Endothelial cell of umbilical vein (primary cell): ENCODE measurements around the gene GABRQ. TPM values are rescaled to one million over a fixed set of nuclear protein-coding genes. Genes with fewer than 3 reads are reported as not detected.
"Not testable (repeated sequence)": the region's sequence is repeated elsewhere in the genome, so short reads cannot be mapped to it uniquely, and the experiment has no call there.

Source experiments
- BruUV-seq: library from RNA; stranded (reverse); fragments of 400-500 nt; replicated peaks from 2 replicates; lab custom pipeline; 2021; lab: Mats Ljungman, UMichigan
- CTCF ChIA-PET: fragments of 300-600, 350-600 bp; sonication (Branson Sonifier 250); formaldehyde crosslinking; loops from one replicate; lab custom pipeline; 2021; ENCODE audit warnings: antibody characterized with exemption, inconsistent platforms; lab: Charles Lee
- POLR2A ChIA-PET: fragments of 300-600, 350-600 bp; sonication (Branson Sonifier 250); formaldehyde crosslinking; loops from one replicate; lab custom pipeline; 2021; ENCODE audit warnings: antibody characterized with exemption, inconsistent platforms; lab: Charles Lee
- DNase-seq: peaks from one replicate; pipeline ENCODE4 v3.0.0-alpha.2; 2011; ENCODE audit warnings: low read depth, low spot score
- FAIRE-seq: peaks from 2 replicates; lab custom pipeline; 2011; peaks lifted over from hg19 to GRCh38; lab: Jason Lieb, UNC
- H2AFZ ChIP-seq: 2 replicates; pipeline ENCODE4 v1.6.0; 2012; ENCODE audit warnings: low read depth, low read length, control low read depth, inconsistent platforms
- H3K27ac ChIP-seq: 2 replicates; pipeline ENCODE4 v1.5.1; 2011; ENCODE audit warnings: low read depth, mild to moderate bottlenecking, control low read depth, low read length, moderate library complexity; ENCODE audit not compliant: insufficient read depth
- H3K27me3 ChIP-seq, 2 experiments: 2 replicates each; pipeline versions ENCODE4 v1.6.0 to v1.6.1; 2011; ENCODE audit warnings: low read length in 2 of 2, mixed read lengths in 1 of 2; ENCODE audit not compliant: control insufficient read depth in 2 of 2, insufficient read depth in 2 of 2
- H3K36me3 ChIP-seq, 2 experiments: 2 replicates in 1 of 2; 3 replicates in 1 of 2; pipeline ENCODE4 v1.5.1; 2011; ENCODE audit warnings: low read length in 2 of 2, mild to moderate bottlenecking in 1 of 2, moderate library complexity in 1 of 2; ENCODE audit not compliant: control insufficient read depth in 2 of 2, insufficient read depth in 2 of 2; ENCODE audit errors: extremely low read depth in 1 of 2
- H3K4me1 ChIP-seq: 3 replicates; pipeline ENCODE4 v1.5.1; 2011; ENCODE audit warnings: mild to moderate bottlenecking, low read length; ENCODE audit not compliant: control insufficient read depth, insufficient read depth; ENCODE audit errors: extremely low read depth
- H3K4me2 ChIP-seq: 2 replicates; pipeline ENCODE4 v1.6.1; 2011; ENCODE audit warnings: low read length, control low read depth, mixed read lengths; ENCODE audit not compliant: insufficient read depth
- H3K4me3 ChIP-seq, 3 experiments: fragments of 200-600 bp in 1 of 3; sonication (generic), shearing (Covaris generic) in 1 of 3; replicated peaks in 1 of 3; 2 replicates each; pipeline ENCODE4 v1.5.1; 2011 to 2016; ENCODE audit warnings: control low read depth in 3 of 3, low read length in 3 of 3, mild to moderate bottlenecking in 2 of 3, inconsistent platforms in 1 of 3, low read depth in 1 of 3, moderate library complexity in 1 of 3; ENCODE audit not compliant: insufficient read depth in 1 of 3
- H3K79me2 ChIP-seq: 2 replicates; pipeline ENCODE4 v1.6.0; 2012; ENCODE audit warnings: low read length, inconsistent platforms; ENCODE audit not compliant: control insufficient read depth, insufficient read depth
- H3K9ac ChIP-seq: replicated peaks from 2 replicates; pipeline ENCODE3; 2011; ENCODE audit warnings: low read length, control low read depth; ENCODE audit not compliant: insufficient read depth; ENCODE audit errors: extremely low read depth
- H3K9me1 ChIP-seq: replicated peaks from 3 replicates; pipeline ENCODE4 v1.6.0; 2011; ENCODE audit warnings: mild to moderate bottlenecking, low read length; ENCODE audit not compliant: control insufficient read depth, insufficient read depth; ENCODE audit errors: extremely low read depth
- H3K9me3 ChIP-seq: replicated peaks from 2 replicates; pipeline ENCODE4 v1.5.1; 2012; ENCODE audit warnings: low read length, inconsistent platforms; ENCODE audit not compliant: control insufficient read depth, insufficient read depth
- H4K20me1 ChIP-seq: replicated peaks from 2 replicates; pipeline ENCODE3; 2011; ENCODE audit warnings: mild to moderate bottlenecking, low read length; ENCODE audit not compliant: control insufficient read depth, insufficient read depth; ENCODE audit errors: extremely low read depth
- EZH2 ChIP-seq: IDR thresholded peaks from 2 replicates; pipeline ENCODE4 v1.6.1; 2012; ENCODE audit warnings: borderline replicate concordance, low read depth, mild to moderate bottlenecking, moderate library complexity, low read length, inconsistent platforms; ENCODE audit not compliant: severe bottlenecking
- FOS ChIP-seq: IDR thresholded peaks from 2 replicates; pipeline ENCODE4 v1.6.1; 2011; ENCODE audit warnings: mild to moderate bottlenecking, low read length, moderate library complexity, borderline replicate concordance; ENCODE audit not compliant: insufficient read depth
- GATA2 ChIP-seq: IDR thresholded peaks from 2 replicates; pipeline ENCODE4 v1.7.0; 2011; ENCODE audit warnings: low read depth, mild to moderate bottlenecking, moderate library complexity, mixed read lengths, low read length; ENCODE audit not compliant: insufficient read length, insufficient read depth
- JUN ChIP-seq: IDR thresholded peaks from 2 replicates; pipeline ENCODE4 v1.6.1; 2011; ENCODE audit warnings: borderline replicate concordance, low read depth; ENCODE audit not compliant: insufficient read length, insufficient read depth
- MAX ChIP-seq: IDR thresholded peaks from 2 replicates; pipeline ENCODE4 v1.6.1; 2011; ENCODE audit not compliant: insufficient read depth, insufficient read length
- MYC ChIP-seq: IDR thresholded peaks from one replicate; pipeline ENCODE4 v1.6.1; 2011; ENCODE audit warnings: mild to moderate bottlenecking, low read depth, low read length
- POLR2A ChIP-seq: IDR thresholded peaks from 2 replicates; pipeline ENCODE4 v1.6.1; 2012; ENCODE audit warnings: low read depth, mild to moderate bottlenecking, control low read depth, low read length
- POLR2AphosphoS5 ChIP-seq: IDR thresholded peaks from 2 replicates; pipeline ENCODE4 v1.6.1; 2012; ENCODE audit warnings: low read depth, mild to moderate bottlenecking, control low read depth, low read length, moderate library complexity; ENCODE audit not compliant: insufficient read depth
- dilution Hi-C: fragments of 300-500 bp; cut with MboI; formaldehyde crosslinking; loops from one replicate; pipeline ENCODE4 v1.15.0; 2019; ENCODE audit warnings: low sequenced_read_pairs; ENCODE audit not compliant: extremely low pct_ligation_motif_present
- intact Hi-C: fragments of 100-400 bp; cut with micrococcal nuclease; formaldehyde crosslinking; loops from one replicate; pipeline ENCODE4 v1.10.0; 2022
- polyA plus RNA-seq, 4 experiments: library from polyadenylated mRNA; depleted of rRNA in 3 of 4; stranded (reverse) in 3 of 4; unstranded in 1 of 4; fragments of >200 nt; gene quantifications; 2 replicates each; pipeline versions ENCODE4 v1.2.1 to v1.2.3, GENCODE V29; 2011 to 2012; ENCODE audit warnings: missing spikeins in 1 of 4
- total RNA-seq: library from RNA; stranded (reverse); gene quantifications from 2 replicates; pipeline ENCODE4 v1.2.3, GENCODE V29; 2021
- TF ChIP-seq, protein P1 (sequence below), 2 donors: IDR thresholded peaks; 1 replicate in 1 of 2; 2 replicates in 1 of 2; pipeline ENCODE4 v1.5.1; 2011; ENCODE audit warnings: low read length in 2 of 2, mild to moderate bottlenecking in 2 of 2, moderate library complexity in 2 of 2, control low read depth in 1 of 2, inconsistent platforms in 1 of 2, low read depth in 1 of 2; ENCODE audit not compliant: insufficient read depth in 1 of 2; ENCODE audit errors: extremely low read depth in 1 of 2

Gene GABRQ
- total and polyA plus RNA-seq, 2 donors (not counting 3 experiments of a cell fraction or from before 2014, with no cell fraction given) = 0.01 TPM; not detected in 1

DNA sequence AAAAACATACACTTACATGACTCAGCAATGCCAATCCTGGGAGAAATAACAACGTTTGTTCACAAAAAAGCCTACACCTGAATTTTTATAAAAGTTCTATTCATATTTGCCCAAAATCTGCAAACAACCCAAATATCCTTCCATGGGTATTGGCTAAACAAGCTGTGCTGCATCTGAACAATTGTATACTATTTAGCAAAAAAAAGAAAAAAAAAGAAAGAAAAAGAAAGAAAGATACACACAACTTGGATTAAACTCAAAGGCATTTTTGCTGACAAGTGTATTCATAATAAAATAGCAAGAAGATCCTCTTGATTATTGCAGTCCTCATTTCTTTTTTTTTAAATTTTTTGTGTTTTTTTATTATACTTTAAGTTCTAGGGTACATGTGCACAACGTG, 36.4 kb downstream of the GABRQ start:
- no peak overlapping the region for H3K9ac ChIP-seq
- H3K36me3 ChIP-seq = no peaks in the 10 kb centered on the region
- FAIRE-seq (no peak), DNase-seq (no peak)
- no peak overlapping the region for H3K27ac ChIP-seq
- ChIA-PET POLR2A (no interaction called here), CTCF (no interaction called here)
- H3K27me3 ChIP-seq = no peaks in the 10 kb centered on the region
- no peaks in the 10 kb centered on the region for H4K20me1 ChIP-seq
- no peaks in the 10 kb centered on the region for H3K9me3 ChIP-seq
- H3K79me2 ChIP-seq = no peaks in the 10 kb centered on the region
- H2AFZ ChIP-seq = no peak overlapping the region
- H3K4me2 ChIP-seq = no peak overlapping the region
- no TSS peak for BruUV-seq
- dilution Hi-C loops = no loop called here
- intact Hi-C loops = no loop called here
- TF ChIP-seq POLR2A (no peak), EZH2 (no peak), POLR2AphosphoS5 (no peak), GATA2 (no peak), JUN (no peak), MYC (no peak), FOS (no peak), MAX (no peak)
- TF ChIP-seq, protein P1, sequence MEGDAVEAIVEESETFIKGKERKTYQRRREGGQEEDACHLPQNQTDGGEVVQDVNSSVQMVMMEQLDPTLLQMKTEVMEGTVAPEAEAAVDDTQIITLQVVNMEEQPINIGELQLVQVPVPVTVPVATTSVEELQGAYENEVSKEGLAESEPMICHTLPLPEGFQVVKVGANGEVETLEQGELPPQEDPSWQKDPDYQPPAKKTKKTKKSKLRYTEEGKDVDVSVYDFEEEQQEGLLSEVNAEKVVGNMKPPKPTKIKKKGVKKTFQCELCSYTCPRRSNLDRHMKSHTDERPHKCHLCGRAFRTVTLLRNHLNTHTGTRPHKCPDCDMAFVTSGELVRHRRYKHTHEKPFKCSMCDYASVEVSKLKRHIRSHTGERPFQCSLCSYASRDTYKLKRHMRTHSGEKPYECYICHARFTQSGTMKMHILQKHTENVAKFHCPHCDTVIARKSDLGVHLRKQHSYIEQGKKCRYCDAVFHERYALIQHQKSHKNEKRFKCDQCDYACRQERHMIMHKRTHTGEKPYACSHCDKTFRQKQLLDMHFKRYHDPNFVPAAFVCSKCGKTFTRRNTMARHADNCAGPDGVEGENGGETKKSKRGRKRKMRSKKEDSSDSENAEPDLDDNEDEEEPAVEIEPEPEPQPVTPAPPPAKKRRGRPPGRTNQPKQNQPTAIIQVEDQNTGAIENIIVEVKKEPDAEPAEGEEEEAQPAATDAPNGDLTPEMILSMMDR (IDR thresholded peaks at IDR 0.05; ENCODE audit: extremely low read depth in 1 of 2, insufficient read depth in 1 of 2, low read depth in 1 of 2, low read length in 2 of 2) = no peak
- H3K4me3 ChIP-seq = no peak overlapping the region
- no peaks in the 10 kb centered on the region for H3K9me1 ChIP-seq
- H3K4me1 ChIP-seq = no peaks in the 10 kb centered on the region

DNA sequence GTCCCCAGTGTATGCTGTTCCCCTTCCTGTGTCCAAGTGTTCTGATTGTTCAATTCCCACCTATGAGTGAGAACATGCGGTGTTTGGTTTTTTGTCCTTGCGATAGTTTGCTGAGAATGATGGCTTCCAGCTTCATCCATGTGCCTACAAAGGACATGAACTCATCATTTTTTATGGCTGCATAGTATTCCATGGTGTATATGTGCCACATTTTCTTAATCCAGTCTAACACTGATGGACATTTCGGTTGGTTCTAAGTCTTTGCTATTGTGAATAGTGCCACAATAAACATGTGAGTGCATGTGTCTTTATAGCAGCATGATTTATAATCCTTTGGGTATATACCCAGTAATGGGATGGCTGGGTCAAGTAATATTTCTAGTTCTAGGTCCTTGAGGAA, 37.0 kb downstream of the GABRQ start:
- H3K4me3 ChIP-seq, dilution Hi-C loops, intact Hi-C loops, H3K9ac ChIP-seq, BruUV-seq, H4K20me1 ChIP-seq, H3K27me3 ChIP-seq, H3K4me1 ChIP-seq, POLR2A ChIA-PET, FAIRE-seq, CTCF ChIA-PET, H2AFZ ChIP-seq, H3K36me3 ChIP-seq, H3K4me2 ChIP-seq, H3K27ac ChIP-seq, H3K79me2 ChIP-seq, H3K9me3 ChIP-seq, H3K9me1 ChIP-seq, DNase-seq: not testable (repeated sequence)

GRCh38 chrX:152681012-152681411, 43.3 kb downstream of the GABRQ start:
- peak; percentile 75 for FAIRE-seq

More at GRCh38 chrX:152681012-152681411, 43.3 kb downstream of the GABRQ start:
- H2AFZ ChIP-seq, H4K20me1 ChIP-seq, H3K9me1 ChIP-seq, H3K36me3 ChIP-seq, H3K27ac ChIP-seq, intact Hi-C loops, dilution Hi-C loops, H3K9ac ChIP-seq, POLR2A ChIA-PET, H3K27me3 ChIP-seq, H3K4me2 ChIP-seq, H3K9me3 ChIP-seq, CTCF ChIA-PET, H3K4me3 ChIP-seq, DNase-seq, H3K79me2 ChIP-seq, BruUV-seq, H3K4me1 ChIP-seq: not testable (repeated sequence)
